Activated T-helper 17 cell treated with anti-CD3 and anti-CD28 coated beads, Interleukin-2, amount 50 U/mL, for 72 hours (primary cell): ENCODE data around the gene TRDN. TPM values are rescaled to one million over a fixed set of nuclear protein-coding genes. Genes with fewer than 3 reads are reported as not detected.

Experiments used
- ATAC-seq: fragments of 150-1000 bp; cut with Tn5 transposase; replicated peaks from 2 replicates; pipeline ENCODE4 v1.10.0; 2021; ENCODE audit warnings: mild to moderate bottlenecking, moderate library complexity
- H3K27ac Mint-ChIP-seq: one replicate; pipeline ENCODE4 v1.8.0; 2022; ENCODE audit warnings: mixed read lengths
- H3K27me3 Mint-ChIP-seq: one replicate; pipeline ENCODE4 v1.8.0; 2022; ENCODE audit warnings: mixed read lengths
- H3K36me3 Mint-ChIP-seq: one replicate; pipeline ENCODE4 v1.8.0; 2022; ENCODE audit warnings: low read depth, mild to moderate bottlenecking, mixed read lengths
- H3K4me1 Mint-ChIP-seq: one replicate; pipeline ENCODE4 v1.8.0; 2022; ENCODE audit warnings: mixed read lengths
- H3K4me3 Mint-ChIP-seq: one replicate; pipeline ENCODE4 v1.8.0; 2022; ENCODE audit warnings: mild to moderate bottlenecking, mixed read lengths
- H3K9me3 Mint-ChIP-seq: one replicate; pipeline ENCODE4 v1.8.0; 2022; ENCODE audit warnings: mixed read lengths
- total RNA-seq, 2 donors: library from RNA; stranded (reverse); gene quantifications; one replicate each; pipeline ENCODE4 v1.2.3, GENCODE V29; 2022

The TRDN gene
- total RNA-seq, 2 donors from 2014 or later = not detected

DNA sequence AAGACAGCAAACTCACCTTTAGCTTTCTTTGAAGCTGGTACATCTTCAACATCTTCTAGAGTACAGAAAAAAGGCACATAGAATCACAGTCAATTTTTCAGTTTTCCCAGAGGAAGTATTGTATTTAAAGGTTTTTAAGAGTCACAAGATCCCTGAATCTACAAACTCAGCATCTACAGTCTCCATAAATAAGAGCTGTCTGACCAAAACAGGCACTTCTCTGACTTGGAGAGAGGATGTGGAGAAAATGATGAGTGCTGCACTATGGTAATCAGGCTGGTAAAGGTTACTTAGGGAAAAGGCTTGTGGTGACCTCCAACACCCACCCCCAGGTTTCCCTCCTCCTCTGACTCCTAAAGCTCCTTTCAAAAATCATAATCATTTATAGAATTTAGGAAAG is 412.7 kb downstream of the TRDN start:
- Mint-ChIP-seq H3K27me3 (no peaks in the 10 kb centered on the region), H3K27ac (no peak overlapping the region)
- ATAC-seq = no peak

DNA sequence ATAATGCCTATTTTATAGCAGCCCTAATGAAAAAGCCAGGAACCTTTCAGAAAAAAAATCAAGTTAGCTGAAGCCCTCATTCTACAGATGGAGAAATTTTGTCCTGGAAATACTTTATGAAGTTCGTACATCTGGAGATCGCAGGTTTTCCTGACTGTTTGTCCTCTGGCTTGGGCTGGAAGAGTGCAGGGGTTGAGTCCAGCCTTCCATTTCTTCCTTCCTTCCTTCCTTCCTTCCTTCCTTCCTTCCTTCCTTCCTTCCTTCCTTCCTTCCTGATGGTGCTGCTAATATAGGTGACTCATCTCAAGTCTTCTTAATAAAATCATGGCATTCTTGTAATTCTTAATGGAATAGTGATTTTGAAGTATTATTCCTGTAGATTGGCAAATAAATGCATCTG is 413.3 kb downstream of the TRDN start:
- ATAC-seq = no peak
- H3K27me3 Mint-ChIP-seq = no peaks in the 10 kb centered on the region

More for the DNA sequence above, 412.7 kb downstream of the TRDN start:
- Mint-ChIP-seq H3K4me3 (no peak overlapping the region), H3K9me3 (peaks cover 14% of the 10 kb centered on the region), H3K4me1 (no peaks in the 10 kb centered on the region), H3K36me3 (no peaks in the 10 kb centered on the region)

DNA sequence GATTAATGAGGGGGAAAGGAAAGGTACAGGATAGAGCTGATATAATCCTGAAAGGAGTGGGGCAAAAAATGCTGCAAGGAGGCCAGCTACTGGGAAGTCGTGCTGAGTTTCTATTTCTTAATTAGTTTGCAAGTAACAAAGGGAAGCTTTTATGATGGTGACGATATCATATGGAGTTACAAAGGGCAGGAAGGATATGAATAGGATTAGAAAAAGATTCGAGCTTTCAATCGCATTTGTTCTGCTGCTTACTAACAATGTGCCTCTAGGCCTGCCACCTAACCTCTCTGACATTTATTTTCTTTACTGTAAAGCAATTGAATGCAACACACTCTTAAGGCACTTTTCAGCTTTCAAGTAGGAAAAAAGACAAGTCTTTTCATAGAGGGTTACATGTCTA is 421.5 kb downstream of the TRDN start:
- H3K9me3 Mint-ChIP-seq = peaks cover 10% of the 10 kb centered on the region
- H3K27ac Mint-ChIP-seq = no peak overlapping the region
- no peak overlapping the region for H3K4me3 Mint-ChIP-seq
- H3K36me3 Mint-ChIP-seq = no peaks in the 10 kb centered on the region
- no peak for ATAC-seq
- H3K27me3 Mint-ChIP-seq = no peaks in the 10 kb centered on the region
- H3K4me1 Mint-ChIP-seq = no peaks in the 10 kb centered on the region

More for the DNA sequence above, 413.3 kb downstream of the TRDN start:
- no peaks in the 10 kb centered on the region for H3K36me3 Mint-ChIP-seq
- peaks cover 14% of the 10 kb centered on the region for H3K9me3 Mint-ChIP-seq
- no peak overlapping the region for H3K4me3 Mint-ChIP-seq
- H3K27ac Mint-ChIP-seq = no peak overlapping the region
- no peaks in the 10 kb centered on the region for H3K4me1 Mint-ChIP-seq

DNA sequence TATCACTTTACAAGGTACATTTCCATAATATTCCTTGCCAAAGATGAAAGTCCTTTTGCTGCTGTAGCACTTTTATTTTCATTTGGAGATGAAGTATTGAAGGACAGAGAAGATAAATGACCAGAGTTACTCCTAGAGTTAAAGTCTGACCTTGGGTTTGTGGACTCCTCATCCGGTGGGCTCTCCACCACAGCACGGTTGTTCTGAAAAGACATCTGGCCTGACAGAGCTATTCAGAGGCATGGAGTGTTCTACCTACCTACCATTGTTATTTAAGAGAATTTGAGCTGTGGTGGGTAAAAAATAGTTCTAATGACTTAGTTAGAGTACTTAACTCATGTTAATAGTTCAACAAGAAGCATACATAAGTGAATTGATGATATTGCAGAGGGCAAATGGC is 422.3 kb downstream of the TRDN start:
- Mint-ChIP-seq H3K9me3 (peaks cover 7% of the 10 kb centered on the region), H3K36me3 (no peaks in the 10 kb centered on the region)
- no peak for ATAC-seq

DNA sequence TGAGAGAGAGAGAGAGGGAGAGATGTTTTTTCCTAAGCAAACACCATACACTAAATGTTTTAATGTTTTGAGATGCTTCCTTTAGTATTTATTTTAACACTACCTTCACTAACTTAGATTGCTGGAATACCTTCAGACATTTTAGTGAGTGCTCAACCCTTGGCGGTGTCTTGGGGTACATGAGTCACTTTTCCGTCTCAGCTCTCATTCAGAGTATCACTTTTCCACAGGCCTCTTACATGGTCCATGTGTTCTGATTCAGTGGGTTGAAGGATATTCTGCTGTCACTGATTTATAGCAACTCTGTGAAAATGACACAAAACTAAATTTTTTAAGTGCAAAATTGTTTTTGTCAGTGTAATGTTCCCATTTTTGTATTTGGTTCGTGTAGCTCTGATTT is 422.8 kb downstream of the TRDN start:
- Mint-ChIP-seq H3K36me3 (no peaks in the 10 kb centered on the region), H3K27me3 (no peaks in the 10 kb centered on the region), H3K27ac (no peak overlapping the region), H3K9me3 (peaks cover 7% of the 10 kb centered on the region), H3K4me1 (no peaks in the 10 kb centered on the region), H3K4me3 (no peak overlapping the region)
- ATAC-seq = no peak

More for the DNA sequence above, 422.3 kb downstream of the TRDN start:
- Mint-ChIP-seq H3K27me3 (no peaks in the 10 kb centered on the region), H3K27ac (no peak overlapping the region), H3K4me1 (no peaks in the 10 kb centered on the region), H3K4me3 (no peak overlapping the region)

DNA sequence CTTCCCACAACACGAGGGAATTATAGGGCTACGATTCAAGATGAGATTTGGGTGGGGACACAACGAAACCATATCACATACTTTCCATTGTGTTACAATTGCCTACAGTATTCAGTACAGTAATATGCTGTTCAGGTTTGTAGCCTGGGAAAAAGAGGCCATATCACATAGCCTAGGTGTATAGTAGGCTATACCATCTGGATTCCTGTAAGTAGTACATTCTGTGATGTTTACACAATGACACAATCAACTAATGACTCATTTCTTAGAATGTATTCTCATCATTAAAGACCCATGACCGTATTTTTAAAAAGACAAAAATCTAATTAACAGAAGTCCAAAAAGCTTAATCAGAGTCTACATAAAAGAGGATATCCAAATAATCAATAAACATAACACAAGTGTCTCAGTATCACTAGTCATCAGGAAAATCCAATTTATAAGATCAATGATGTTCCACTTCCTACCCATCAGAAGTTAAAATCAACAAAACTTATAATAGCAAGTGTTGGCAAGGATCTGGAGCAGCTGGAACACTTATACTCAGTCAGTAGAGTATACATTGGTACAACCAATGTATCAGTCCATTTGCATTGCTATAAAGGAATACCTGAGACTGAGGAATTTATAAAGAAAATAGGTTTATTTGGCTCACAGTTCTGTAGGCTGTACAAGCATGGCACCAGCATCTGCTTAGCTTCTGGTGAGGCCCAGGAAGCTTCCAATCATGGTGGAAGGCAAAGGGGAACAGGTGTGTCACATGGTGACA is 424.8 kb downstream of the TRDN start:
- no peak overlapping the region for H3K4me3 Mint-ChIP-seq
- H3K9me3 Mint-ChIP-seq = peaks cover 7% of the 10 kb centered on the region
- no peak overlapping the region for H3K27ac Mint-ChIP-seq
- no peaks in the 10 kb centered on the region for H3K4me1 Mint-ChIP-seq
- no peak for ATAC-seq
- H3K36me3 Mint-ChIP-seq = no peaks in the 10 kb centered on the region
- no peaks in the 10 kb centered on the region for H3K27me3 Mint-ChIP-seq

DNA sequence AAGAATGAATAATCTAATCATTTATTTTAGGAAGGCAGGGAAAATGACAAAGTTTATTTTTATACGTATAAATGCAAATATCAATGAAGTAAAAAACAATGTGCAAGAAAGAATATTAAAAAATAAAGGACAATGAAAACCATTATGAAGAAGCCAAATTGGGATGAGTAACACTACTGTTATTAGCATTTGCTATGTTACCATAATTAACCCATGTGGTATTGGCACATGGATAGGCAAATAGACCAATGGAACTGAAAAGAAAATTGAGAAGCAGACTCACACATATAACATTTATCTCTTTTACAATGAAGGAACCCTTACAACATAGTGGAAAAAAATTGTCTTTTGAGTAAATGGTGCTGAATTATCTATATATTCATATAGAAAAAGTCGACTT is 426.1 kb downstream of the TRDN start:
- ATAC-seq = no peak
- H3K9me3 Mint-ChIP-seq = peaks cover 4% of the 10 kb centered on the region
- no peak overlapping the region for H3K27ac Mint-ChIP-seq
- H3K27me3 Mint-ChIP-seq = no peaks in the 10 kb centered on the region
- no peaks in the 10 kb centered on the region for H3K4me1 Mint-ChIP-seq
- H3K36me3 Mint-ChIP-seq = no peaks in the 10 kb centered on the region
- no peak overlapping the region for H3K4me3 Mint-ChIP-seq

DNA sequence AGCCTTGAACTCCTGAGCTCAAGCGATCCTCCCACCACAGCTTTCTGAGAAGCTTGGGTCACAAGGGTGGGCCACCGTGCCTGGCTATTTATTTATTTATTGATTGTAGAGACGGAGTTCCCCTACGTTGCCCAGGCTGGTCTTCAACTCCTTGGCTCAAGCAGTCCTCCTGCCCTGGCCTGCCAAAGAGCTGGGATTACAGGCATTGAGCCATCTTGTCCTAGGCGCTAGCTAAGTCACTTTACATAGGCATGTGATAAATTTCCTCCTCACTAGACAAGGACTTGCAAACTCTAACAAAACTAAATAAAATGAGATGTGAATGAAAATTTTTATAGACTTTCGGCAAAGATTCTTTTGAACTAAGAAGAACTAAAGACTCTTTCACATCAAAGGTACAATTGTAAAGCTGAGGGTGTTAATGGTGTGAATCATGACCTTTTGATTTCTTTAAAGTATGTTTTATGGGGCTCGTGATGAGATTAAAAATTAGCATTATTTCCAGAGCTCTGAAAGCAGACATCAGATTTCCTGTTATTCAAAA is 428.7 kb downstream of the TRDN start:
- no peak for ATAC-seq
- no peaks in the 10 kb centered on the region for H3K4me1 Mint-ChIP-seq

DNA sequence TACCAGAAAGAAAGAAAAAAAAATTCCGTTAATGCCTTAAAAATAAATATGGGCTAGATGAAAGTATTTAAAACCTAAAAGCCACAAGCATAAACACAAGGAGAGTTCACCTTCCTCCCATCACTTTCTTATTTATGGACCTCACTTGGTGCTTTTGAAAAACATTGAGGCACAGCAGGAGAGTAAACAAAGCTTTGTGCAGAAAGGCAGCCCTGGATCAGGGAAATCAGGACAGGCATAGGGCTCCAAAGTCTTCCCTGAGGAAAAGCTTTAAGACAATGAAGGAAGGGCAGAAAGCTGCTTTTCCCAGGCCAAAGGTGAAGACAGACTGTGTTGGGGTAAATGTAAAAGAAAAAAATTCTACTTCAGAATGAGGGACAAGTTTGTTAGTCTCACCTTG is 432.8 kb downstream of the TRDN start:
- Mint-ChIP-seq H3K27ac (no peak overlapping the region), H3K36me3 (no peaks in the 10 kb centered on the region), H3K27me3 (no peaks in the 10 kb centered on the region), H3K4me1 (no peaks in the 10 kb centered on the region), H3K4me3 (no peak overlapping the region), H3K9me3 (peaks cover 10% of the 10 kb centered on the region)
- ATAC-seq = no peak

More for the DNA sequence above, 428.7 kb downstream of the TRDN start:
- Mint-ChIP-seq H3K27me3 (no peaks in the 10 kb centered on the region), H3K9me3 (peaks cover under 1% of the 10 kb centered on the region), H3K27ac (no peak overlapping the region), H3K36me3 (no peaks in the 10 kb centered on the region), H3K4me3 (no peak overlapping the region)

DNA sequence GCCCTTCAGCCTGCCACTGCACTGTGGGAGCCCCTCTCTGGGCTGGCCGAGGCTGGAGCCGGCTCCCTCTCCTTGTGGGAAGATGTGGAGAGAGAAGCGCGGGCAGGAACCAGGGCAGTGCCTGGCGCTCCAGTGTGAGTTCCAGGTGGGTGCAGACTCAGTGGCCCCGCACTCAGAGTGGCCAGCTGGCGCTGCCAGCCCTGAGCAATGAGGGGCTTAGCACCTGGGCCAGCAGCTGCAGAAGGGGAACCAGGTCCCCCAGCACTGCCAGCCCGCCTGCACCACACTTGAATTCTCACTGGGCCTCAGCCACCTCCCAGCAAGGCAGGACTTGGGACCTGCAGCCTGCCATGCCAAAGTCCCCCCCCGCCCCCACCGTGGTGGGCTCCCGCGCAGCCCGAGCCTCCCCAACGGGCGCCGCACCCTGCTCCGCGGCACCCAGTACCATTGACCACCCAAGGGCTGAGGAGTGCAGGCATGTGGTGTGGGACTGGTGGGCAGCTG is 434.8 kb downstream of the TRDN start:
- H3K4me3 Mint-ChIP-seq = no peak overlapping the region
- ATAC-seq = no peak
- H3K27me3 Mint-ChIP-seq = no peaks in the 10 kb centered on the region
- H3K4me1 Mint-ChIP-seq = no peaks in the 10 kb centered on the region
- peaks cover 19% of the 10 kb centered on the region for H3K9me3 Mint-ChIP-seq
- no peak overlapping the region for H3K27ac Mint-ChIP-seq
- H3K36me3 Mint-ChIP-seq = no peaks in the 10 kb centered on the region

DNA sequence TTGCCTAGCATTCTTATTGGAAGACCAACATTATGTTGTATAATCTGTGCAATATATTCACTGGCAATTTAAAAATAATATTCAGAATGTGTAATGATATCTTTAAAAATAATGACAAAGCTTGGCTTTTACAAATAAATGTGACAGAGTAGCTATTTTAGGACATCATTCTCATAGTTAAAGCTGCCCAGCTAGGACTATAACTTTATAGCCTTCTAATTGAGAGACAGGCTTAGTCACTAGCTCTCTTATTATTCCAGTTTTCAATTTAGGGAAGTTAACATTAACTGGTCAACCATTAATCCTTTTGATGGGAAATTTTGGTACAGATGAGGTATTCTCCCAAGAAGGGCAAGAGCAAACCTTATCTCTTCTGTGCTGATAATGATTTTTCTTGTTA is 443.5 kb downstream of the TRDN start:
- Mint-ChIP-seq H3K27ac (no peak overlapping the region), H3K36me3 (no peaks in the 10 kb centered on the region), H3K4me1 (no peaks in the 10 kb centered on the region), H3K4me3 (no peak overlapping the region), H3K9me3 (peaks cover 19% of the 10 kb centered on the region), H3K27me3 (no peaks in the 10 kb centered on the region)
- ATAC-seq = no peak

DNA sequence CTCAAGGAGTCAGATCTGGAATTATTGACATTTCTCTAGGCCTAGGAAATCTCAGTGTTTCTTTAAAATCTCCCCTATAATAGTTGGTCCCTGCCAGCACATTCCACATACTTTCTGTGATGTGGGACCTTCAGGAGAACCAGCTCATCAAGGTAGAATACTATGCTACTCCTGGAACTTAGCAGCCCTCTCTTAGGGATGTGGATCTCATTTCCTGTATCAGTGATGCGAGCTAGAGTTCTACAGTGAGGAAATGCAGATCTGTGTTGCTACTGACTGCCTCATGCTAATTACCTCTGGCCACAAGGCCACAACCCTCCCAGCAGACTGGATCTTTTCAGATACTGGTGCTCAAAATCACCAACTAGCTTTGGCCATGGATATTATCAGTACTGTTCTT is 446.9 kb downstream of the TRDN start:
- H3K9me3 Mint-ChIP-seq = peaks cover 25% of the 10 kb centered on the region
- H3K36me3 Mint-ChIP-seq = no peaks in the 10 kb centered on the region

DNA sequence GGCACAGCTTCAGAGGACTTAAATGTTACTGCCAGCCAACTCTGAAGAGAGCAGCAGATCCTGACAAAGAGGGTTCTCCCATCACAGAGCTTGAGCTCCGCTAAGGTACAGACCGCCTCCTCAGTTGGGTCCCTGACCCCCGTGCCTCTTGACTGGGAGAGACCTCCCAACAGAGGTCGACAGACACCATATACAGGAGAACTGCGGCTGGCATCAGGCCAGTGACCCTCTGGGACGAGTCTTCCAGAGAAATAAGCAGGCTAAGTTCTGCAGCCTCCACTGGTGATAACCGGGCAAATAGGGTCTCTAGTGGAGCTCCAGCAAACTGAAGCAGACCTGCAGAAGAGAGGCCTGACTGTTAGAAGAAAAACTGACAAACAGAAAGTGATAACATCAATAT is 453.8 kb downstream of the TRDN start:
- no peak for ATAC-seq
- Mint-ChIP-seq H3K27ac (no peak overlapping the region), H3K4me3 (no peak overlapping the region), H3K36me3 (no peaks in the 10 kb centered on the region), H3K4me1 (no peaks in the 10 kb centered on the region), H3K9me3 (peaks cover 25% of the 10 kb centered on the region), H3K27me3 (no peaks in the 10 kb centered on the region)

More for the DNA sequence above, 446.9 kb downstream of the TRDN start:
- no peaks in the 10 kb centered on the region for H3K4me1 Mint-ChIP-seq
- no peak overlapping the region for H3K4me3 Mint-ChIP-seq
- ATAC-seq = no peak
- no peaks in the 10 kb centered on the region for H3K27me3 Mint-ChIP-seq
- H3K27ac Mint-ChIP-seq = no peak overlapping the region

DNA sequence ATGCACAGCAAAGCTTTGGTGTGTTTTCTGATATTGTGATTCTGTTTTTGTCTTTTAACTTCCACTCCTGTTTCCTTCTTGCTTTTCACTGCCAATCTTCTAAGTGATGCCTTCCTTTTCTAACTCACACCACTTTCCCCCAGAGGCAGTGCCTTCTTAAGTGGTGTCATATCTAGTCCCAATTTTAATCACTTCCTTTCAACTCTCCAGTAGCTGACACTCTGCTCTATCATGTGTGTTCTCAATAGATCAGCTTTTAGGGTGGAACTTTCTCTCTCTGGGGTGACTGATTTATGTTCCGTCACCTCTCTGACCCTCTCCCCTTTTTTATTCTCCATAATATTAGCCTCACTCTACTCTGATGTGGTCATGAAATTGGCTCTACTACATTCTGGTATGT is 460.0 kb downstream of the TRDN start:
- Mint-ChIP-seq H3K27ac (no peak overlapping the region), H3K36me3 (no peaks in the 10 kb centered on the region), H3K9me3 (peaks cover 10% of the 10 kb centered on the region), H3K4me1 (no peaks in the 10 kb centered on the region), H3K27me3 (no peaks in the 10 kb centered on the region), H3K4me3 (no peak overlapping the region)
- no peak for ATAC-seq

DNA sequence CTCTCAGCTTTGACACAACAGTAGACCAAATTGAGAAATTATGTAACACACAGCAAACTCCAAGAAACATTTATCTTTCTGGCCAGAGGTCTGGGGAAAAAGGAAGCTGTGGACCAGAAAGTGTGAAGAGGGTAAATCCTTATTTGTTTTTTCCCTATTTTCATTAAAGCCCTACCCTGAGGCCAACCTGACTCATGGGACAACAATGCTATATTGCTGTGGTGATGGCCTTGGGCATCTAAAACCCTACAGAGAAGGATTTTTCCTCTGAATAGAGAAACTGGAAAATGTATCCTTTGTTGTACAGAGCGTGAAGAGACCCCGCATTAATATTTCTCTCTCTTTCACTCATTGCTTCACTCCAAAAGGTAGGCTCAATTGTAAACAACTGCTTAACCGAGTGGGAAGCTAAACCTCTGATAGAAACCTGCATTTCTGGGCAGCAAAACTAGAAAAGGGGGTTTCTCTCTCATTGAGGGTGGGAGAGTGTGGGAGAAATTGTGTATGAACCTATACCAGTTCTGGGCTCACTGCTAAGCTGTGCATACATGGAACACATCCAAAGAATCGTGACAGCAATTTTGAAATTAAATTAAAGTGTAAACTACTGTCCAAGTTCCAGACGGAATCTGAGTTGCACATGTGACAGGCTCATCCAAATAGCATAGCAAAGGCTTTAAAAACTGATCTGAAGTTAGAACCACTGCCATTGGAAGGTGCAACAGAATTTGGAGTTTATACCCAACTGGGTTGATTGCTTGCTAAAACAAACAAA is 465.2 kb downstream of the TRDN start:
- Mint-ChIP-seq H3K27me3 (no peaks in the 10 kb centered on the region), H3K36me3 (no peaks in the 10 kb centered on the region), H3K4me1 (no peaks in the 10 kb centered on the region), H3K4me3 (no peak overlapping the region), H3K9me3 (peaks cover 3% of the 10 kb centered on the region), H3K27ac (no peak overlapping the region)
- no peak for ATAC-seq
